PC-3 (cell line): ENCODE results near the gene RAD21L1.

ENCODE experiments used
- CTCF ChIP-seq: fragments of 300-600 bp; sonication (generic); conservative IDR thresholded peaks from 2 replicates; pipeline ENCODE4 v1.5.1; 2017; ENCODE audit warnings: antibody characterized with exemption, low read depth, mild to moderate bottlenecking, low read length
- EZH2 ChIP-seq: fragments of 300-600 bp; sonication (generic); IDR thresholded peaks from one replicate; pipeline ENCODE4 v1.6.1; 2017; ENCODE audit warnings: antibody characterized with exemption, mild to moderate bottlenecking, low read length; ENCODE audit not compliant: unreplicated experiment
- EZH2phosphoT487 ChIP-seq: fragments of 300-600 bp; sonication (generic); IDR thresholded peaks from 2 replicates; pipeline ENCODE4 v1.6.1; 2018; ENCODE audit warnings: mild to moderate bottlenecking, antibody characterized with exemption, low read length, borderline replicate concordance

GRCh38 chr20:1304710-1305515 is 79.1 kb downstream of the RAD21L1 start:
- no peak for TF ChIP-seq EZH2
- TF ChIP-seq CTCF: no peak
- TF ChIP-seq EZH2phosphoT487: no peak
